Caco-2 (cell line): ENCODE data around the gene SLC8A2. TPM values are rescaled to one million over a fixed set of nuclear protein-coding genes. Genes with fewer than 3 reads are reported as not detected.

ENCODE experiments used
- BruUV-seq: library from RNA; stranded (reverse); fragments of 400-500 nt; replicated peaks from 2 replicates; lab custom pipeline; 2021; lab: Mats Ljungman, UMichigan
- CTCF ChIA-PET: fragments of 300-600 bp; sonication (Branson Sonifier 250); formaldehyde crosslinking; loops from one replicate; lab custom pipeline; 2022; ENCODE audit warnings: antibody characterized with exemption; lab: Charles Lee
- POLR2A ChIA-PET: fragments of 300-600 bp; sonication (Branson Sonifier 250); formaldehyde crosslinking; loops from one replicate; lab custom pipeline; 2022; ENCODE audit warnings: antibody characterized with exemption; lab: Charles Lee
- DNase-seq, 2 experiments: peaks; one replicate each; pipeline versions ENCODE4 v3.0.0 to v3.0.0-alpha.2; 2020 to 2022
- H3K27me3 ChIP-seq: replicated peaks from 2 replicates; pipeline ENCODE4 v1.6.0; 2011; ENCODE audit warnings: low read length; ENCODE audit not compliant: control insufficient read depth, insufficient read depth
- H3K36me3 ChIP-seq: 2 replicates; pipeline ENCODE4 v1.5.1; 2011; ENCODE audit warnings: low read length; ENCODE audit not compliant: control insufficient read depth, insufficient read depth
- H3K4me1 ChIP-seq: fragments of 250-450 bp; sonication (Bioruptor Pico); 2 replicates; pipeline ENCODE4 v1.5.1; 2020; ENCODE audit warnings: mild to moderate bottlenecking
- H3K4me3 ChIP-seq: 2 replicates; pipeline ENCODE4 v1.5.1; 2011; ENCODE audit warnings: low read depth, mild to moderate bottlenecking, control low read depth, low read length
- H3K9me3 ChIP-seq: fragments of 250-450 bp; sonication (Bioruptor Pico); 2 replicates; pipeline ENCODE4 v1.5.1; 2020; ENCODE audit warnings: mild to moderate bottlenecking, moderate library complexity
- H3K27ac Mint-ChIP-seq: one replicate; pipeline ENCODE4 v1.8.0; 2022; ENCODE audit warnings: mixed read lengths; ENCODE audit not compliant: unreplicated experiment
- H3K27me3 Mint-ChIP-seq: one replicate; pipeline ENCODE4 v1.8.0; 2022; ENCODE audit warnings: mixed read lengths; ENCODE audit not compliant: insufficient read depth, unreplicated experiment
- H3K36me3 Mint-ChIP-seq: one replicate; pipeline ENCODE4 v1.8.0; 2022; ENCODE audit warnings: mild to moderate bottlenecking, mixed read lengths; ENCODE audit not compliant: insufficient read depth, unreplicated experiment
- H3K4me1 Mint-ChIP-seq: one replicate; pipeline ENCODE4 v1.8.0; 2022; ENCODE audit warnings: low read depth, mixed read lengths; ENCODE audit not compliant: unreplicated experiment
- H3K4me3 Mint-ChIP-seq: one replicate; pipeline ENCODE4 v1.8.0; 2022; ENCODE audit warnings: mild to moderate bottlenecking, moderate library complexity, mixed read lengths; ENCODE audit not compliant: unreplicated experiment
- H3K9me3 Mint-ChIP-seq: one replicate; pipeline ENCODE4 v1.8.0; 2022; ENCODE audit warnings: mixed read lengths; ENCODE audit not compliant: unreplicated experiment
- CTCF ChIP-seq, 2 experiments: fragments of 200-600 bp in 1 of 2; IDR thresholded peaks; 1 replicate in 1 of 2; 2 replicates in 1 of 2; pipeline versions ENCODE4 v1.5.1 to v1.8.0; 2011 to 2022; ENCODE audit warnings: antibody characterized with exemption in 1 of 2, control low read depth in 1 of 2, inconsistent platforms in 1 of 2, low read depth in 1 of 2, low read length in 1 of 2, mild to moderate bottlenecking in 1 of 2, moderate library complexity in 1 of 2; ENCODE audit not compliant: insufficient read depth in 1 of 2, severe bottlenecking in 1 of 2, unreplicated experiment in 1 of 2
- intact Hi-C: fragments of 100-400 bp; cut with micrococcal nuclease; formaldehyde crosslinking; loops from one replicate; pipeline ENCODE4 v1.10.0; 2022; ENCODE audit not compliant: unreplicated experiment
- total RNA-seq: library from RNA; stranded (reverse); gene quantifications from 2 replicates; pipeline ENCODE4 v1.2.3, GENCODE V29; 2022

The SLC8A2 gene
- total RNA-seq, 1 experiment from 2014 or later = 1.2 TPM

DNA sequence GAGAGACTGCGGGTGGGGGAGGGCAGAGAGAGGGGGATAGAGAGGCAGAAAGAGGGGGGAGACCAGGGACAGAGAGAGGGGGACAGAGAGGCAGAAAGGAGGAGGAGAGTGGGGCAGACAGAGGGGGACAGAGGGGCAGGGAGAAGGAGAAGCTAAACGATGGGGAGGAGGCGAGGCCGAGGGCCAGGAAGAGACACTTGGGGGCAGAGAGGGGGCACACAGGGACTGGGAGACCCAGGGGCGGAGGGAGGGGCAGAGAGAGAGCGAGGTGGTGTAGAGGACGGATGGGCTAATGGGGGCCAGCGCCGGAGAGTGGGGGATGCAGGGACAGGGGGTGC lies 53.0 kb downstream of the SLC8A2 start:
- DNase-seq = no peak
- H3K27ac Mint-ChIP-seq = no peak overlapping the region
- Histone ChIP-seq H3K27me3 (peaks cover 8% of the 10 kb centered on the region), H3K9me3 (no peaks in the 10 kb centered on the region), H3K36me3 (no peaks in the 10 kb centered on the region), H3K4me1 (no peaks in the 10 kb centered on the region), H3K4me3 (peak overlapping the region; percentile 53)
- peak overlapping the region; percentile 73 for H3K4me3 Mint-ChIP-seq
- H3K9me3 Mint-ChIP-seq = no peaks in the 10 kb centered on the region
- ChIA-PET CTCF (interaction anchor here (1.0 kb wide), 1 partner anchor 10 kb away, joined by 9 read pairs; no protein-coding TSS in a partner anchor), POLR2A (no interaction called here)
- H3K4me1 Mint-ChIP-seq = peaks cover 37% of the 10 kb centered on the region
- H3K36me3 Mint-ChIP-seq = peaks cover 5% of the 10 kb centered on the region
- H3K27me3 Mint-ChIP-seq = peaks cover 33% of the 10 kb centered on the region
- TF ChIP-seq CTCF (IDR thresholded peaks at IDR 0.05; ENCODE audit: insufficient read depth in 1 of 2, low read depth in 1 of 2, low read length in 1 of 2, severe bottlenecking in 1 of 2, unreplicated experiment in 1 of 2) = no peak
- intact Hi-C loops = no loop called here
- BruUV-seq = no TSS peak

- Mint-ChIP-seq H3K27me3 (peaks cover 28% of the 10 kb centered on the region), H3K27ac (no peak overlapping the region), H3K4me3 (peak overlapping the region; percentile 73), H3K36me3 (peaks cover 5% of the 10 kb centered on the region), H3K4me1 (peaks cover 34% of the 10 kb centered on the region), H3K9me3 (no peaks in the 10 kb centered on the region)
- CTCF ChIA-PET = interaction anchor here (1.0 kb wide), 1 partner anchor 10 kb away, joined by 9 read pairs; no protein-coding TSS in a partner anchor
- intact Hi-C loops = no loop called here
- no peaks in the 10 kb centered on the region for H3K4me1 ChIP-seq
- H3K36me3 ChIP-seq = no peaks in the 10 kb centered on the region
- peak overlapping the region; percentile 53; the same call in 1 of the 2 replicates for H3K4me3 ChIP-seq
- POLR2A ChIA-PET = no interaction called here
- peaks cover 3% of the 10 kb centered on the region; the same call in 1 of the 2 replicates for H3K27me3 ChIP-seq
- TF ChIP-seq CTCF (IDR thresholded peaks at IDR 0.05; ENCODE audit: insufficient read depth in 1 of 2, low read depth in 1 of 2, low read length in 1 of 2, severe bottlenecking in 1 of 2, unreplicated experiment in 1 of 2) = no peak
- TSS peak; percentile 43 for BruUV-seq
- DNase-seq = no peak
- H3K9me3 ChIP-seq = no peaks in the 10 kb centered on the region
Measured at GRCh38 chr19:47417746-47418691, 53.7 kb downstream of the SLC8A2 start.

- Histone ChIP-seq H3K36me3 (no peaks in the 10 kb centered on the region), H3K4me3 (no peak overlapping the region), H3K27me3 (peaks cover 2% of the 10 kb centered on the region; the same call in 1 of the 2 replicates), H3K9me3 (no peaks in the 10 kb centered on the region), H3K4me1 (no peaks in the 10 kb centered on the region)
- Mint-ChIP-seq H3K9me3 (no peaks in the 10 kb centered on the region), H3K36me3 (peaks cover 5% of the 10 kb centered on the region), H3K27ac (no peak overlapping the region), H3K4me3 (peak overlapping the region; percentile 73), H3K4me1 (peaks cover 26% of the 10 kb centered on the region), H3K27me3 (peaks cover 21% of the 10 kb centered on the region)
- intact Hi-C loops = no loop called here
- BruUV-seq = no TSS peak
- CTCF ChIA-PET = no interaction called here
- POLR2A ChIA-PET = no interaction called here
- no peak for TF ChIP-seq CTCF (IDR thresholded peaks at IDR 0.05; ENCODE audit: insufficient read depth in 1 of 2, low read depth in 1 of 2, low read length in 1 of 2, severe bottlenecking in 1 of 2, unreplicated experiment in 1 of 2)
- no peak for DNase-seq
Measured at GRCh38 chr19:47417107-47417745, 54.5 kb downstream of the SLC8A2 start.
